Erythroblast (primary cell): ENCODE data around the gene HADH.

Source experiments
- GATA1 ChIP-seq: IDR thresholded peaks from 2 replicates; pipeline ENCODE4 v1.6.1; 2011; ENCODE audit warnings: low read depth, mild to moderate bottlenecking, control low read depth, low read length, moderate library complexity
- POLR2A ChIP-seq: IDR thresholded peaks from 2 replicates; pipeline ENCODE4 v1.6.1; 2011; ENCODE audit warnings: mild to moderate bottlenecking, low read length

DNA sequence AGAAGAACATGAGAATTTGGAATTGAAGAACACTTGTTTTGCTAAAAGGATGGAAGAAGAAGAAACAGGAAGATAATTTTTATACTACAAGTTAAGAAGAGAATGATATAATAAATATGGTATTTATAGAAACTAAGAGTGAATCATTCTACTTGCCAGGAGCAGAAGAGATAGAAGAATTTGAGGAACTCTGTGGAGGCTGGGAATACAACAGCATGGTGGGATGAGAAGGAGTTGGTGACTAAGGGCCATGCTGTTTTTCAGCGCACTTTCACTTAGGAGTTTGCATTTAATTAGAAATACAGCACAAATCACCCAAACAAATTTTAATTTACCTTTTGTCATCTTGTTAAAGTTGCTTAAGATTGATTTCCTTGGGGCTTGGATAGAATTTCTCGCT is 20.5 kb downstream of the HADH start:
- no peak for TF ChIP-seq POLR2A
- TF ChIP-seq GATA1: no peak
